ENCODE results near the gene ZNF185.

- no peak for TF ChIP-seq RAD21 (conservative IDR thresholded peaks at IDR 0.05)
- TF ChIP-seq, protein P1, sequence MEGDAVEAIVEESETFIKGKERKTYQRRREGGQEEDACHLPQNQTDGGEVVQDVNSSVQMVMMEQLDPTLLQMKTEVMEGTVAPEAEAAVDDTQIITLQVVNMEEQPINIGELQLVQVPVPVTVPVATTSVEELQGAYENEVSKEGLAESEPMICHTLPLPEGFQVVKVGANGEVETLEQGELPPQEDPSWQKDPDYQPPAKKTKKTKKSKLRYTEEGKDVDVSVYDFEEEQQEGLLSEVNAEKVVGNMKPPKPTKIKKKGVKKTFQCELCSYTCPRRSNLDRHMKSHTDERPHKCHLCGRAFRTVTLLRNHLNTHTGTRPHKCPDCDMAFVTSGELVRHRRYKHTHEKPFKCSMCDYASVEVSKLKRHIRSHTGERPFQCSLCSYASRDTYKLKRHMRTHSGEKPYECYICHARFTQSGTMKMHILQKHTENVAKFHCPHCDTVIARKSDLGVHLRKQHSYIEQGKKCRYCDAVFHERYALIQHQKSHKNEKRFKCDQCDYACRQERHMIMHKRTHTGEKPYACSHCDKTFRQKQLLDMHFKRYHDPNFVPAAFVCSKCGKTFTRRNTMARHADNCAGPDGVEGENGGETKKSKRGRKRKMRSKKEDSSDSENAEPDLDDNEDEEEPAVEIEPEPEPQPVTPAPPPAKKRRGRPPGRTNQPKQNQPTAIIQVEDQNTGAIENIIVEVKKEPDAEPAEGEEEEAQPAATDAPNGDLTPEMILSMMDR (IDR thresholded peaks at IDR 0.05; ENCODE audit: poor library complexity, severe bottlenecking) = no peak
Observed at GRCh38 chrX:152905081-152905420, 7.2 kb downstream of the ZNF185 start.
